ENCODE results near the gene MGAT4A. TPM values are rescaled to one million over a fixed set of nuclear protein-coding genes. Genes with fewer than 3 reads are reported as not detected.

Gene MGAT4A
- total and polyA plus RNA-seq, 7 donors, result 3.0 to 12.3 (median 8.0) TPM

- WGBS, 3 donors, result 95 to 97% (median 96%) methylated on average over 3 of the region's 3 CpGs
- peaks cover 0 to 29% of the 10 kb centered on the region in 2 donors for H3K36me3 ChIP-seq (ENCODE audit: insufficient read depth in 1 of 2, low read depth in 1 of 2)
- no peak for ATAC-seq
Measured at GRCh38 chr2:98676742-98677141, 54.2 kb downstream of the MGAT4A start.

GRCh38 chr2:98674233-98674964 lies 56.5 kb downstream of the MGAT4A start:
- intact Hi-C loops (cut with DNase I), result loop anchor here in 1 of 2 donors (10.0 kb wide), 1 partner anchor 50 kb away; no protein-coding TSS in a partner anchor
- Histone ChIP-seq H3K9me3 (no peaks in the 10 kb centered on the region), H3K4me3 (no peak overlapping the region), H3K27me3 (ENCODE audit: insufficient read depth in 3 of 3, low read length in 2 of 3) (no peaks in the 10 kb centered on the region), H3K27ac (no peak overlapping the region), H3K36me3 (ENCODE audit: insufficient read depth in 1 of 2, low read depth in 1 of 2) (peaks cover 0 to 29% of the 10 kb centered on the region in 2 donors), H3K4me1 (no peaks in the 10 kb centered on the region)
- no peak for DNase-seq
- no peak for TF ChIP-seq CTCF (IDR thresholded peaks at IDR 0.05)
- ATAC-seq, result no peak
- 96 to 99% (median 96%) methylated on average over 3 of the region's 3 CpGs for WGBS, 3 donors

More at GRCh38 chr2:98676742-98677141, 54.2 kb downstream of the MGAT4A start:
- Histone ChIP-seq H3K4me3 (no peak overlapping the region), H3K27ac (no peak overlapping the region), H3K4me1 (no peaks in the 10 kb centered on the region), H3K27me3 (ENCODE audit: insufficient read depth in 3 of 3, low read length in 2 of 3) (no peaks in the 10 kb centered on the region), H3K9me3 (no peaks in the 10 kb centered on the region)
- TF ChIP-seq CTCF (IDR thresholded peaks at IDR 0.05), result no peak
- intact Hi-C loops (cut with DNase I), result loop anchor here in 1 of 2 donors (10.0 kb wide), 1 partner anchor 48 kb away; no protein-coding TSS in a partner anchor
- no peak for DNase-seq

GRCh38 chr2:98669675-98670074 lies 61.3 kb downstream of the MGAT4A start:
- peak; percentile 34 to 74 (median 61) for ATAC-seq
- Histone ChIP-seq H3K27me3 (ENCODE audit: insufficient read depth in 3 of 3, low read length in 2 of 3) (no peaks in the 10 kb centered on the region), H3K4me1 (no peaks in the 10 kb centered on the region), H3K4me3 (no peak overlapping the region), H3K9me3 (no peaks in the 10 kb centered on the region), H3K27ac (no peak overlapping the region), H3K36me3 (ENCODE audit: insufficient read depth in 1 of 2, low read depth in 1 of 2) (peaks cover 0 to 16% of the 10 kb centered on the region in 2 donors)
- TF ChIP-seq CTCF (IDR thresholded peaks at IDR 0.05), result no peak
- WGBS, 3 donors, result 61 to 73% (median 69%) methylated on average over 1 of the region's 1 CpG
- intact Hi-C loops (cut with DNase I), result loop anchor here in 1 of 2 donors (10.0 kb wide), 1 partner anchor 55 kb away; no protein-coding TSS in a partner anchor
- no peak for DNase-seq

- no peaks in the 10 kb centered on the region for H3K4me1 ChIP-seq
- intact Hi-C loops (cut with DNase I), result no loop called here
- H3K27ac ChIP-seq, result no peak overlapping the region
- no peak for TF ChIP-seq CTCF (IDR thresholded peaks at IDR 0.05)
- no peak for ATAC-seq
- no peaks in the 10 kb centered on the region for H3K9me3 ChIP-seq
- H3K4me3 ChIP-seq, result no peak overlapping the region
- H3K27me3 ChIP-seq (ENCODE audit: insufficient read depth in 3 of 3, low read length in 2 of 3), result no peaks in the 10 kb centered on the region
- peaks cover 0 to 11% of the 10 kb centered on the region in 2 donors for H3K36me3 ChIP-seq (ENCODE audit: insufficient read depth in 1 of 2, low read depth in 1 of 2)
- 87 to 95% (median 93%) methylated on average over 3 of the region's 3 CpGs for WGBS, 3 donors
- no peak for DNase-seq
Measured at GRCh38 chr2:98665677-98666076, 65.3 kb downstream of the MGAT4A start.

Measured in psoas muscle (tissue), 8 donors.